Measurements from ENCODE around the gene DVL1. TPM values are rescaled to one million over a fixed set of nuclear protein-coding genes. Genes with fewer than 3 reads are reported as not detected.
A peak's percentile ranks its signal among the peaks of the same experiment; 100 is the strongest.
"Not testable (repeated sequence)": the region's sequence is repeated elsewhere in the genome, so short reads cannot be mapped to it uniquely, and the experiment has no call there.

The DVL1 gene
- polyA plus RNA-seq (ENCODE audit: insufficient read length in 12 of 12) = 10 to 100 TPM in 11 of 12 donors, not detected in 1; 24.2 to 54.3 (median 33.0) TPM
- long read RNA-seq, donor 1, partial matches to known transcripts = 0 of 2 reads
- long read RNA-seq, donor 1, other reads (novel, unspliced or antisense) = 0 of 2 reads
- long read RNA-seq, donor 2, partial matches to known transcripts = 0 of 4 reads
- long read RNA-seq, donor 2, other reads (novel, unspliced or antisense) = 0 of 4 reads
- long read RNA-seq, donor 3, partial matches to known transcripts = 0 of 1 reads
- long read RNA-seq, donor 3, other reads (novel, unspliced or antisense) = 0 of 1 reads
- long read RNA-seq, donor 4, partial matches to known transcripts = 0 of 1 reads
- long read RNA-seq, donor 4, other reads (novel, unspliced or antisense) = 0 of 1 reads
- long read RNA-seq, donor 5, transcript DVL1-202 (15 exons, 2,926 nt) = major isoform, 6 of 7 reads
- long read RNA-seq, donor 5, partial matches to known transcripts = 0 of 7 reads
- long read RNA-seq, donor 5, other reads (novel, unspliced or antisense) = 0 of 7 reads
- long read RNA-seq, donor 6, partial matches to known transcripts = 0 of 4 reads
- long read RNA-seq, donor 6, other reads (novel, unspliced or antisense) = 0 of 4 reads
- long read RNA-seq, donor 7, partial matches to known transcripts = 5 of 5 reads
- long read RNA-seq, donor 7, other reads (novel, unspliced or antisense) = 0 of 5 reads
- long read RNA-seq, donor 8, partial matches to known transcripts = 0 of 4 reads
- long read RNA-seq, donor 8, other reads (novel, unspliced or antisense) = 0 of 4 reads
- long read RNA-seq, donor 9, partial matches to known transcripts = 0 of 3 reads
- long read RNA-seq, donor 9, other reads (novel, unspliced or antisense) = 0 of 3 reads
- long read RNA-seq, donor 10, transcript DVL1-202 (15 exons, 2,926 nt) = major isoform, 8 of 9 reads
- long read RNA-seq, donor 10, partial matches to known transcripts = 0 of 9 reads
- long read RNA-seq, donor 10, other reads (novel, unspliced or antisense) = 0 of 9 reads
- long read RNA-seq, donor 11, partial matches to known transcripts = 0 of 2 reads
- long read RNA-seq, donor 11, other reads (novel, unspliced or antisense) = 0 of 2 reads

- peak; percentile 61 for DNase-seq
Measured at GRCh38 chr1:1349256-1350012, at the start of gene DVL1. TSS of gene DVL1 (minus strand) at chr1:1349418. CDS start at chr1:1349065, 353 bp downstream.

- no peak for DNase-seq
Measured at GRCh38 chr1:1398677-1399186, 49.5 kb upstream of the DVL1 start.

- no peak for DNase-seq
Measured at GRCh38 chr1:1397839-1398523, 48.8 kb upstream of the DVL1 start.

- no peak for DNase-seq
Measured at GRCh38 chr1:1395166-1395565, 45.9 kb upstream of the DVL1 start.

GRCh38 chr1:1394116-1394515 lies 44.9 kb upstream of the DVL1 start:
- DNase-seq = no peak

- no peak for DNase-seq
Measured at GRCh38 chr1:1393428-1393827, 44.2 kb upstream of the DVL1 start.

- DNase-seq = no peak
Measured at GRCh38 chr1:1393014-1393413, 43.8 kb upstream of the DVL1 start.

- DNase-seq = no peak
Measured at GRCh38 chr1:1391225-1391624, 42.0 kb upstream of the DVL1 start.

- DNase-seq = no peak
Measured at GRCh38 chr1:1390675-1391074, 41.5 kb upstream of the DVL1 start.

- DNase-seq = no peak
Measured at GRCh38 chr1:1388078-1388472, 38.9 kb upstream of the DVL1 start.

- DNase-seq = no peak
Measured at GRCh38 chr1:1387098-1388077, 38.2 kb upstream of the DVL1 start.

GRCh38 chr1:1385931-1386330 lies 36.7 kb upstream of the DVL1 start:
- no peak for DNase-seq

GRCh38 chr1:1385339-1385738 lies 36.1 kb upstream of the DVL1 start:
- not testable (repeated sequence) for DNase-seq

GRCh38 chr1:1381294-1381693 lies 32.1 kb upstream of the DVL1 start:
- no peak for DNase-seq

GRCh38 chr1:1380860-1381259 lies 31.6 kb upstream of the DVL1 start:
- DNase-seq = no peak

- no peak for DNase-seq
Measured at GRCh38 chr1:1377540-1378205, 28.5 kb upstream of the DVL1 start.

GRCh38 chr1:1376551-1377226 lies 27.5 kb upstream of the DVL1 start:
- no peak for DNase-seq

- peak; percentile 100 for DNase-seq
Measured at GRCh38 chr1:1374929-1375662, 25.9 kb upstream of the DVL1 start, which contains the start of gene AURKAIP1. TSS of gene AURKAIP1 (minus strand) at chr1:1375207. CDS start at chr1:1374756, 451 bp downstream.
